Thoracic aorta (tissue), 2 donors: ENCODE results near the gene RTKN. TPM values are rescaled to one million over a fixed set of nuclear protein-coding genes. Genes with fewer than 3 reads are reported as not detected.
A peak's percentile ranks its signal among the peaks of the same experiment; 100 is the strongest.

Experiments used
- ATAC-seq: fragments of 150-250 bp; one replicate; pipeline ENCODE4 v1.8.0; 2017; ENCODE audit warnings: low read depth; ENCODE audit not compliant: insufficient number of reproducible peaks, low FRiP score
- DNase-seq: peaks from one replicate; pipeline ENCODE4 v3.0.0-alpha.2; 2020; ENCODE audit warnings: low spot score
- H3K27ac ChIP-seq, 2 donors: fragments of 200-600 bp; sonication (generic); 1 replicate in 1 of 2; 2 replicates in 1 of 2; pipeline ENCODE4 v1.5.1; 2016; ENCODE audit warnings: mild to moderate bottlenecking in 2 of 2, moderate library complexity in 2 of 2
- H3K27me3 ChIP-seq: fragments of 200-600 bp; sonication (generic); replicated peaks from 2 replicates; pipeline ENCODE4 v1.6.0; 2016; ENCODE audit warnings: mild to moderate bottlenecking; ENCODE audit not compliant: insufficient read depth
- H3K36me3 ChIP-seq: fragments of 200-600 bp; sonication (generic); one replicate; pipeline ENCODE4 v1.5.1; 2016
- H3K4me1 ChIP-seq, 2 donors: fragments of 200-600 bp; sonication (generic); 1 replicate in 1 of 2; 2 replicates in 1 of 2; pipeline versions ENCODE4 v1.5.1 to v1.6.0; 2016; ENCODE audit warnings: low read depth in 2 of 2, mild to moderate bottlenecking in 1 of 2; ENCODE audit not compliant: control insufficient read depth in 1 of 2
- H3K4me3 ChIP-seq: fragments of 200-600 bp; sonication (generic); 2 replicates; pipeline ENCODE4 v1.5.1; 2016; ENCODE audit warnings: mild to moderate bottlenecking
- H3K9me3 ChIP-seq: fragments of 200-600 bp; sonication (generic); 2 replicates; pipeline ENCODE4 v1.5.1; 2016
- CTCF ChIP-seq: fragments of 200-600 bp; sonication (generic); IDR thresholded peaks from one replicate; pipeline ENCODE4 v1.5.1; 2019; ENCODE audit warnings: antibody characterized with exemption
- total RNA-seq, 2 donors: library from RNA; depleted of rRNA; stranded (reverse); fragments of >200 nt; gene quantifications; one replicate each; pipeline versions ENCODE4 v1.1.0 to v1.2.3, GENCODE V29; 2016

The RTKN gene
- total RNA-seq, 2 donors from 2014 or later: 23.2 to 25.6 TPM

DNA sequence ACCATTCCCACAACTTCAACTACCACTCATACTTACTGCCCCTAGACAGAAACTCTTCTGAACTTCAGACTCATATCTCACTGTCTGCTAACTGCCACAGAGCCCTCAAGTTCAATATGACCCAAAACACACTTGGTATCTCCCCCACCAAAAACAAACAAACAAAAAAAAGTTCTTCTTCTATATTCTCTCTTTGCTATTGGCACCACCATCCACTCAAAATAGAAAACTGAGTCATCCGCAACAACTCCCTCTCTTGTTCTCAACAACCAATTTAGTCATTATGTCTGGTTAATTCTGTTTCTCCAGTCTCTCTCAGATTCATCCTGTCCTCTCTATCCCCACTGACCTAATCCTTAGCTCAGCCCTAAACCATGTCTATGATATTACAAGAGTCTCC, 54.4 kb downstream of the RTKN start:
- Histone ChIP-seq H3K4me3 (no peak overlapping the region), H3K27ac (peak overlapping the region in 1 of 2 donors; percentile 39), H3K36me3 (no peaks in the 10 kb centered on the region), H3K27me3 (no peaks in the 10 kb centered on the region), H3K9me3 (no peaks in the 10 kb centered on the region), H3K4me1 (peaks cover 23 to 61% of the 10 kb centered on the region in 2 donors)
- DNase-seq: no peak
- TF ChIP-seq CTCF: no peak
- no peak for ATAC-seq

- no peak for TF ChIP-seq CTCF
- Histone ChIP-seq H3K4me1 (peaks cover 27 to 73% of the 10 kb centered on the region in 2 donors), H3K4me3 (no peak overlapping the region), H3K9me3 (no peaks in the 10 kb centered on the region), H3K27me3 (no peaks in the 10 kb centered on the region), H3K36me3 (no peaks in the 10 kb centered on the region), H3K27ac (peak overlapping the region; percentile 16 to 20)
- ATAC-seq (no peak), DNase-seq (no peak)
Observed at GRCh38 chr2:74385396-74385795, 56.3 kb downstream of the RTKN start.

DNA sequence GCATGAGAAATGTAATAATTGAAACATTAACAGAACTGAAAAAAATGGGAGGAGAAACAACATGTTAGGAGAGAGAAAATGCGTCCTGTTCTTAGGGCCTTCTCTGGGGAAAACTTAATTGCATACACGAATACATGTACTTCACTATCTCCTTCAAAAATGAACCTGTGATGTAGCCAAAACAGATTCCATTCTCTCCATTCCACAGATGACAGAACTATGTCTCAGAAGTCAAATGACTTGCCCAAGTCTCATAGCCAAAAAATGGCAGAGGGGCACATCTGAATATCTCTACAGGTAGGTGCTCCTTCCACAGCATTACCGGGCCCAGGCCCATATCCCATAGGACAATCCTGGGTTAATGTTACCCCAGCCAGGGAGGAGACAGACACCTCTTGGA, 57.7 kb downstream of the RTKN start:
- Histone ChIP-seq H3K27me3 (no peaks in the 10 kb centered on the region), H3K27ac (peak overlapping the region; percentile 16 to 68), H3K4me1 (peaks cover 19 to 73% of the 10 kb centered on the region in 2 donors), H3K4me3 (no peak overlapping the region), H3K36me3 (no peaks in the 10 kb centered on the region), H3K9me3 (no peaks in the 10 kb centered on the region)
- DNase-seq (no peak), ATAC-seq (no peak)
- no peak for TF ChIP-seq CTCF

DNA sequence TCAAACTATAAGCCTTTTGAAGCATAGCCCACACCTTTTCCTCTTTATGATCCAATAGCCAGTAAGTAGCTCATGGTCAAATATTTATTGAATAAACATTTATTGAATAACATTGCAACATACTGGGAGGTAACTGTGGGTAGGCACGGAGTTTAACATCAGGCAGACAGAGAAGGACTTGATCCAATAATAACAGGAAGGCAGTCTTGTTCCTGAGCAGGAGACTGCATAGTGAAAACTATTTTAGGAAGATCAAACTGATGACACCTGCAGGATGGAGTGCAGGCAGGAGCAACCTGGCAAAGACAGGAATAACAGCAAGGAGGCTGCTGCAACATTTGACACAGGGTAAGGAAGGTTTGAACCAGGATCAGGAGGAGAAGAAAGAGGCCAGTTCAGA, 58.5 kb downstream of the RTKN start:
- Histone ChIP-seq H3K9me3 (no peaks in the 10 kb centered on the region), H3K36me3 (no peaks in the 10 kb centered on the region), H3K27me3 (no peaks in the 10 kb centered on the region), H3K4me3 (no peak overlapping the region), H3K4me1 (peaks cover 19 to 65% of the 10 kb centered on the region in 2 donors), H3K27ac (peak overlapping the region; percentile 16 to 68)
- TF ChIP-seq CTCF: no peak
- ATAC-seq (no peak), DNase-seq (no peak)

DNA sequence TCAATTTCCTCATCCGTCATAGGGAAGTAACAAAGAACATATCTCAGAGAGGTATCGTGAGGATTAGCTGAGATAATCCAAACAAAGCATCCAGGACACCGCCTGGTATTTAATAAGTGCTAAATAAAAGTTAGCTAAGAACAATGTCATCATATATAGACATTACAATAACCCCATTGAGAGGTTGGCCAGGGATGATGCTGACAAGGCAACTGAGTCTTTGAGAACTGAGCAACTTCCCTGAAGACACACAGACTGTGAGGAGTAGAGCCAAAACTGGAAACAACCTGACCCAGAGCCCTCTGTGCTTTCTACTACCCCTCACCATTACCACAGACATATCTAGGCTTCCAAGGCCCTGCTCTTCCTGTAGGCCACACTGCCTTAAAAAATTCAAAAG, 60.0 kb downstream of the RTKN start:
- ATAC-seq (no peak), DNase-seq (no peak)
- no peak for TF ChIP-seq CTCF
- Histone ChIP-seq H3K4me3 (no peak overlapping the region), H3K27ac (no peak overlapping the region), H3K4me1 (peaks cover 15 to 51% of the 10 kb centered on the region in 2 donors), H3K27me3 (no peaks in the 10 kb centered on the region), H3K36me3 (peaks cover 11% of the 10 kb centered on the region), H3K9me3 (no peaks in the 10 kb centered on the region)
